HG02588 (cell line): ENCODE data around the gene DMAC2L.

Experiments used
- ATAC-seq: cut with Tn5 transposase; IDR thresholded peaks from one replicate; pipeline ENCODE4 v1.9.1; 2021; ENCODE audit warnings: mild to moderate bottlenecking, moderate library complexity; ENCODE audit not compliant: unreplicated experiment

DMAC2L gene

GRCh38 chr14:50321009-50321660 is 9.0 kb downstream of the DMAC2L start:
- peak; percentile 87 for ATAC-seq

DNA sequence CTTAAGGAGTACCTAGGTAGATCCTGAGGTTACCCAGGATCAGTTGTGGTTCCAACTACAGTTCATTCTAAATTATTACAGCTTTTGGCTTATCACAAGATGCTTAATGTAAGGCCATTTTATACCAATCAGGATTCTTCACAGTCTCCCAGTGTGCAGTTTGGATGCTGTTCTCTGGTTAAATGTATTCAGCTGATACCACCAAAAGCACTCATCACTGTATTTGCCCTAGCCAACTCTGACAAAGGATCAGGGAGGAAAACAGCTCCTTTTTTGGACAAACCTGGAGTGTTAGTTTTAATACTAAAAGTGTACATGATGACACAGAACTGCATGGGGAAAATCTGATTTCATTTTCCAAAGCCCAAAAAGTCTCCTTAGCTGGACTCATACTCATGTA is 19.5 kb downstream of the DMAC2L start:
- no peak for ATAC-seq

DNA sequence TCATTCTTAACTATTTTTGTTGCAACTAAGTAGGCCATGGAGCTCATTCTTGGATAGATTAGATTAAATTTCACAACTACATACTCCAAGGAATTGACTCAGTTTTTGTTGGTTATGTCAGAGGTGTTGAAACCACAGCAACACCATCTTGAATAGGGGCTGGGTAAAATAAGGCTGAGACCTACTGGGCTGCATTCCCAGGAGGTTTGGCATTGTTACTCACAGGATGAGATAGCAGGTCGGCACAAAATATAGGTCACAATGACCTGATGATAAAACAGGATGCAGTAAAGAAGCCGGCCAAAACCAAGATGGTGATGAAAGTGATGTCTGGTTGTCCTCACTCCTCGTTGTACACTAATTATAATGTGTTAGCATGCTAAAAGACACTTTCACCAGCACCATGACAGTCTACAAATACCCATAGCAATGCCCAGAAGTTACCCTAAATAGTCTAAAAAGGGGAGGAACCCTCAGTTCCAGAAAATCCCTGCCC is 20.9 kb downstream of the DMAC2L start:
- no peak for ATAC-seq

GRCh38 chr14:50334211-50334610 is 22.1 kb downstream of the DMAC2L start:
- ATAC-seq: no peak

- ATAC-seq: no peak
These were observed 23.3 kb downstream of the DMAC2L start for GRCh38 chr14:50335389-50335788.

DNA sequence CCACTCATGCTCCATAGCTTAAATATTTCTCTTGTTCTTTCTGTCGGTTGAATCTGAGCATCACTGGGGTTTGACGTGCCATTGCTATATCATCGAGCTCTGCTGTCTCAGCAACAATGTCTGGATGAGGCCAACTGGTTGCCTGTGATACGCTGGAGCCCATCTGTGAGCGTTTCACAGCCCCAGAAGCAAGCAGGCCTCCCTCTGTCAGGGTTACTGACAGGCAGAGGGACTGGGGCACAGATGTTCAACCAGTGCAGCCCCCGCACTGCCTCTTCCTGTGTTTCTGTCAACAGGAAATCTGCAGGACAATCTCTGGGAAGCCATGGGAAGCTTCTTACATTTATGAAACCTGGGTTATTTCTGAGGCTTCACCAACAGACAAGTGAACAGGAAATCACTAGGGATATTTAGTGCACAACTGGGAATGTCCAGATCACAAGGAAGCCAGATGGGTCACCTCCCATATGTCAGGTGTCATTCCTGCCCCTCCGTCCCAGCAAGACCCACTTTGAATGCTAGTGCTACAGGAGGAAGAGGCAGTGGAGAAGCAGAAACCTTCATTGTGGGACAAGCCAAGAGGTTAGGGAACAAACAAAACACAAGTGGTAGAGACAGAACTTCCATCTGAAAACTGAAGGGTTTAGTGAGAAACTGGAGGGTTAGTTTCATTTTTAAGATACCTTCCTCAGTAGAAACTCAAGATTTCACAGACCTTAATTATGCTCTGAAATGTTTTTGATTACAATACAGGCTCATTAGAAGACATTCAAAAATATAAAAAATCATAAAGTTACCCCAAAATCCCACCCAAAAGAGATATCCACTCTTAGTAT is 24.1 kb downstream of the DMAC2L start:
- no peak for ATAC-seq

DNA sequence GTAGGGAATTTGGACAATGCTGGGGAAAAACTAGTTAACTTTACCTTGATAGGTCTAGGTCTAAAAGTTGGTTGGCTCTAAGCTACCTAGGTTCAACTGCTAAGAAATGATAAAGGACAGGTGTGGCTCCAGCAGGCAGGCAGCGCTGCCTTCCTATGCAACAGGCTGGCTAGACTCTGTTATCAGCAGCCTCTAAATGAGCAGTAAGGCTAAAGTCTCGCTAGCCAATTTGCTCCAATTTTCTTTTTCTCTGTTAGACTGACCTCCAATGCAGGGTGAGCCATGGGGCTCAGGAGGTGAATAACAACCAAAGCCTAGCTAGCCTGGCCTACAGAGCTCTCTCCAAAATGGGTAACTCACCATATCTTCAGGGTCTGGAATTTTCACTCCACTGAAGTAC is 26.5 kb downstream of the DMAC2L start:
- ATAC-seq: no peak

DNA sequence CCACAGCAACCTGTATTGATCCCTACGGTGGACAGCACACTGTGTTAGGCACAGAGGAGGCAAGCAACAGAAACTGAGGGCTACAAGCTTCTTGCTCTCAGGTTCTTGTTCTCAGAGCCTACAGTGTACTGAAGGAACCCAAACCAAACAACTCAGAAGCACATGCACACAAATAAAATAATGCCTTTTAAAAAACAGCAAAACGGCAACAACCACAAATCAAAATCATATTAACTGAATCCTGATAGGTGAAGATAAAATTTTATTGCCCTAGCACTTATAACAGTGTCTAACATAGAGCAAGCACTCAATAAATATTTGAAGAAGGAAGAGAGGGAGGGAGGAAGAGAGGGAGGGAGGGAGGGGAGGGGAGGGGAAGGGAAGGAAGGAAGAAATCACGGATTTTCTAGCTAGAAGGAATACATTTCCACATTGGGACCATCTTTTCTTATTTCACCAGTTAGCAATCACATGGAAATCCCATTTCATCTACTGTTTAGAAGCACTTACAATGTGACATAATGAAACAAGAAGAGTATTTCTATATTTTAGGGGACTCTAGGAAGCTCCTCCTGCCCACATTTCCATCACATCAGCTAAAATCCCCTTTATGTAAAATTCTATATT is 27.2 kb downstream of the DMAC2L start:
- ATAC-seq: no peak

GRCh38 chr14:50340045-50340444 is 27.9 kb downstream of the DMAC2L start:
- no peak for ATAC-seq

- ATAC-seq: no peak
These were observed 28.8 kb downstream of the DMAC2L start for GRCh38 chr14:50340963-50341362.

DNA sequence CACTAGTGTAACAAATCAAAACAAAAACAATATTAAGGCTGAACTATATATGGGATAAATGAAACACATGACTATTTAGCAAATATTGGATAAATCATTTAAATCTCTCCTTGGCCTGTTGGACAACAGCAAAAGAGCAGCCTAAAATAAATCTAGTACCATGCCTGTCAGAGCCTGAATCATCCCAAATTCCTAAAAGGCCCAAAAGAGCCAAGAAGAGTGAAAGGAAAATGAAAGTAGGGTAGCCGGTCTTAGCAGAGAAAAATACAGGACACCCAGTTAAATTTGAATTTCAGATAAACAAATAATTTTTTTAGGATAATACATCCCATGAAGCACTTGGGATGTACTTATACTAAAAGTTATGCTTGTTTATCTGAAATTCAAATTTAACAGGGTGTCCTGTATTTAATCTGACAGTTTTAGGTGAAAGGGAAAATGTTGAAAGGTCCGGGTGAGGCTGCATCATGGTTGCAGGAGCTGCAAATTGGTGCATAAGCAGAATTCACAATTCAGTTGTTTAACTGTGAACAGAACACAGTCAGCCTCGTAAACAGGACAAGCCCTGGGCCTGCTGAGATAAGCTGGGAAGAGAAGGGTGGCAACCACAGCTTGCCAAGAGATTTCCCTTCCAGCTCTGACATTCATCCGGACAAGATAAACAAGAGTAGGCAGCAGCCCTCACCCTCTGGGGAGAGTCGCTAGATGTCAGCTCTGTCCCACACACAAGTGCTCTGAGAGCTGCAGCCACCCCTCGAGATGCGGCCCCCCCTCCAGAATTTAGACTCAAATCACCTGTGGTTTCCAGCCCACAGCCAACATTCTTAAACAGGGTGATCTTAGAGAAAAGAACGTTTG is 30.3 kb downstream of the DMAC2L start:
- no peak for ATAC-seq

DNA sequence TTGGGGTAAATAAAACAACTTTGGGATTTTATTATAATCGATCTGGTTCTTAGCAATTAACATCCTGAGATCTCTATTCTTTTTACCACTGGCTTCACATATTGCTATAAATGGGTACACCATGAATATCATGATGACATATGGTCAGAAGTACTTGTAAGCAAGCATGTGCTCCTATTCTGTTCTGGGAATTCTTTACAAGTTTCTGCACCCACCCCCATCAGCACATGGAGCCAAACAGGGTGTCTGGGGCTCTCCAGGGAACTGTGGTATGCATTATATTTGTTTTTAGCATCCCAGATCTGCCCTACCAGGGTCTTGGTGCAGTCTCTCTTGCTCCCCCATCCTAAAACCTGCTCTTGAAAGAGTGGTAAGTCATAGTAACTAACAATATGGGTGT is 31.3 kb downstream of the DMAC2L start:
- no peak for ATAC-seq

- ATAC-seq: peak; percentile 85
These were observed 32.1 kb downstream of the DMAC2L start for GRCh38 chr14:50344116-50344775.

DNA sequence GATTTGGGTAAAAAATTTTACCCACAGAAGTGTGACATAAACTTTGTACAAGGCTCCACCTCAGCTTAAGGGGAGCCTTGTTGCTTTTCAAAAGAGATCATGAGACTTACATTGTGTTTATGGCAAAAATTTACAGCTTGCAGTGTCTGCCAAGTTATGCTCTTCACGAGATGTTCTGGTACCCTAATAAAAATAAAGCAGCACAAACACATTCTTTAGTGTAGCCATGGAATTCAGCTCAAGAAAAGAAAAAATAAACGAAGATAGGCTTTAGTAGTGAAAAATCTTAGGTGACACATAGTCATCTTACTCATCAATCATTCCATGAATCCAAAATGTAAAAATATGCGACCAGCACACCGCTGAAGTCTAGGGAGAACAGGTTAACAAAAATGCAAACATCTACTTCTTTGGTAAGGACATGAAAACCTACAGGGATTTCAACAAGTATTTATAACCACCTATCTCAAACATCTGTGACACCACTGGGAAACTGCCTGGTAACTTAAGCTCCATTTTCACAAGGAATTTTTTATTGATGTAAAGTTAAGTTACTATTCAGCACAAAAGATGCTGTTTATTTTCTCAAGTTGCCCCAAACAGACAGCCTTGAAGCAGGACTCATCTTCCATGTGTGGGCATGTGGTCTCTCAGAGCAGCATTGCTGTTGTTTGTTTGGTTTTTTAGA is 32.9 kb downstream of the DMAC2L start:
- no peak for ATAC-seq

DNA sequence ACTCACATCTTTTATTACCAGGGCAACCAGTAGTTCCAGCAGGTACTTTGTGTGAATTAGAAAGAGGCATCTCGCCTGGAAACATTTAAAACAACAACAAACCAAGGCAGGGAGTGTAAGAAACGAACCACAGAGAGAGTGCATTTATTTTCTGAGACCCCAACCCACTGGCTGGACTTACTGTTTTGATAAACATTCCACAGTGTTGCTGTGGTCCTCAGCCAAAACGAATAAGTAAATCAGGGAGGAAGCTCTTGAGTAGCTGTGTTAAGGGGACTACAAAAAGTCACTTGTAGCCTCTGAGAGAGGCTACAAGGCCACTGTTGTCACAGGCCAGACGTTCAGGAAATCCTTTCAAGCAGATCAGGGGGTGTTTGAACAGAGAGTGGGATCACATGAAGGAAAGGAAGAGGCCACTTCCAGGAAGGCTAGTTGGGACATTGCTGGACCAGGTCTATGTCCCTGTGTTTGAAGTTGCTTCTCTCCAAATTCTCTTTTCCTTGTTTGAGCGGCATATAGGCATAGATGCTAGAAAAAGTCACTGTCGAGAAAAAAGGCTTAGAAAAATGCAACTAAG is 33.8 kb downstream of the DMAC2L start:
- no peak for ATAC-seq

GRCh38 chr14:50347521-50347920 is 35.4 kb downstream of the DMAC2L start:
- ATAC-seq: no peak

DNA sequence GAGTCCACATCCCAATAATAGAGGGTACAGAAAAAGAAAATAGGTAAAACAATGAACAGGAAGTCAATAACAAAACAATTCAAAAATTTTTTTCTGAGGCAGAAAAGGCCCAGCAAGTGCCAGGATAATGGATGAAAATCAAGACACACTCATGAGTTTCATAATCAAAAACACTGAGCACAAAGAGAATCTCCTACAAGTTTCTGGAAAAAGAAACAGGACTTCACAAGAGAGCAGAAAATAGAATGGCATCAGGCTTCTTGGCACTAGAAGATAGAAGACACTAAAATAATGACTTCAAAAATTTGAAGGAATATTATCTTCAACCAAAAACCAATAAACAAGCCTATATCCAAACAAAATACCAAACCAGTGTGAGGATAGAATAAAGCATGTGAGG is 36.8 kb downstream of the DMAC2L start:
- ATAC-seq: no peak

- ATAC-seq: no peak
These were observed 38.9 kb downstream of the DMAC2L start for GRCh38 chr14:50350975-50351374.

GRCh38 chr14:50352584-50352983 is 40.5 kb downstream of the DMAC2L start:
- ATAC-seq: no peak
